Stimulated activated CD4-positive, alpha-beta T cell treated with anti-CD3 and anti-CD28 coated beads, Interleukin-2, amount 100 ng/mL, for 24 hours (primary cell): ENCODE measurements around the gene SYT1.
"Not testable (repeated sequence)": the region's sequence is repeated elsewhere in the genome, so short reads cannot be mapped to it uniquely, and the experiment has no call there.

Experiments
- DNase-seq, 2 donors: peaks; one replicate each; pipeline ENCODE4 v3.0.0-alpha.2; 2020

The SYT1 gene

DNA sequence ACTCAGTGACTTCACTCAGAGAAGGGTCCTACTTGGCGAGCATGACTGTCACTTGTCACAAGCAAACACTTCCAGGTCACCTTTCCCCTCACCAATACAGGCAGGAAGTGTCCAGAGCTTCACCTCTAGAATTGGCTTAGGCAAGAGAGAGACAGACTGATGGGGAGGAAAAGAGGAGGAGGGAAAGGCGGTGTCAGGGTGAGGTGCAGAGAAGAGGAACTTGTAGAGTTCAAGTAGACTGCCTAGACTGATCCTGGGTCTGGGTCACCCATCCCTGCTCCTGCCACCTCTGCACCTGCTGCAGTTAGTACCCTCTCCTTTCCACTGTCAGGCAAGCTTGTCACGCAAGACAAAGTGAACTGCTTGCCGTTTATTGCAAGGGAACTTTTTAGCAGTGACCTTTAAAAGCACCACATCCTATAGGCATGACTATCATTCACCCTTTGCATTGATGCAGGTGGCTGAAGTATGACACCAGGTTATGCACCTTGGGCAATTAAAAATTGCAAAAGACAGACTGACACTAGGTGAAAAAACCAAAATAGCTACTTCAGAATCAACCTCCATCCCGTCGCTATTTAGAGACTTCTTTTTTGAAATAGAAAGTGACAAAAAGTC lies 292.4 kb downstream of the SYT1 start:
- DNase-seq, result no peak

DNA sequence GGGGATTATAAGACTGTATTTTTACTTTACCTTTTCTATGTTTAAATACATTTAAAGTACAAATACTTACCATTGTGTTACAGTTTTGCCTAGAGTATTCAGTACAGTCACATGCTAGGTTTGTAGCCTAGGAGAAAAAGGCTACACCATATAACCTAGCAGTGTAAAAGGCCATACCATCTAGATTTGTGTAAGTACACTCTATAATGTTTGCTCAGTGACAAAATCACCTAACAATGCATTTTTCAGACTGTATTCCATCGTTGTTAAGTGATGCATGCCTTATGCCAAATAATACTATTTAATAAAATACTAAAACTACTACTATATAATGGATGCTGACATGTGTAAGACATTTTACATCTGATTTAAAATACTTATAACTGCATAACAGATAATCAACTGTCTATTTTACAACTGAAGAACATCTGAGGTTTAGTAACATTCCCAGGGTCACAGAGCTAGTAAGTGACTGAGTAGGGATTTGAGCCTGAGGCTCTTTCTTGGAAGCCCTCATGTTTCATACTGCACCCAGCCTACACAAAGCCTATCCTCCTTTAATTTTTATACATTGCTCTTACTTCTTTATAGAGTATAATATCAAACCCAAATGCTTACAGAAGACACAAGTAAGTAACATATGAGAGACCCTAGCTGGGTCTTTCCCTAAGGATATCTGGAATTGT lies 296.8 kb downstream of the SYT1 start:
- DNase-seq, result no peak

DNA sequence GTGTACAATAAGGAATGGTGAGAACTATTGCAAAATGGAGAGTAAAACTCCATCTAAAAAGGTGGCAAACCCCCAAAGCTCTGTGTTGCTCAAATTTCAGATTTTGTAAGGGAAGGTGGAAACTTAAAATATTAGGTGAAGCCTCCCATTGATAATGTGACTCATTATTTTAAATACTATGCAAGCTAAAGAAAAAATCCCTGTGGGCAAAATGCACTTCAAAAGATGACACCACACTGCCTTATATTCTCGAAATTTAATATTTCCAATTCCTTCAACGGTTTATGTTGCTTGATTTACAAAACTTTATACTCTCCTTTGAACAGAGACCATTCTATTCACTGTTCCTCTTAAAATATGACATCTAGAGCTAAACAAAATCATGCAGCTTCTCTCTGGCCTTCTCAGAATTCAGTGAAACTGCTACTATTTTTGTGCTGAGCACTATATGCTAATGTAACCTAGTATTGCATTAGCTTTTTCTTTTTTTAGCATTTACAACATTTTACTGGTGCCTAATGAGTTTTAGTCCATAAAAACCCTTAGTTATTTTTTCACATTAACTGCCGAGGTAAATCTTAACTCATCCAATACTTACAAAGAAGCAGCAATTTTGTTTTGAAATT lies 297.7 kb downstream of the SYT1 start:
- no peak for DNase-seq

- DNase-seq, result no peak
These were observed 298.4 kb downstream of the SYT1 start for GRCh38 chr12:79162948-79163347.

- no peak for DNase-seq
These were observed 300.3 kb downstream of the SYT1 start for GRCh38 chr12:79164890-79165289.

DNA sequence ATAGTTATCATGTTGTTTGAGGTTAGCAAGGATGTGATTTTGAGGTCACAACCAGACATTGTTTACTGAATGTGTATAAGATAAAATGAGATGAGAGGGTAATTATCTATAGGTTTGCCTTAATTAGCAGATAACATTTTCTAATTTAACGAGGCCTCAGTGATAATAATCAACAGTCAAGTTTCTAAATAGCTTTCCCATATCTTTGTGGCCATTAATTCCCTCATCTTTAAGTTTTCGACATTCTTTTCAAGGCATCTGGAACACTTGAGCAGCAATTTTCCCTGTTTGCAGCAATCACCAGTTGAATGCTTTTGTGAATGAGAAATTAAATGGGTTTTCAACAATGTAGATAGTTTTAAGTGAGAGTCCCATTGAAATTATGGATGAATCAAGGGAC lies 304.1 kb downstream of the SYT1 start:
- no peak for DNase-seq

GRCh38 chr12:79174626-79175025 lies 310.1 kb downstream of the SYT1 start:
- DNase-seq, result no peak

DNA sequence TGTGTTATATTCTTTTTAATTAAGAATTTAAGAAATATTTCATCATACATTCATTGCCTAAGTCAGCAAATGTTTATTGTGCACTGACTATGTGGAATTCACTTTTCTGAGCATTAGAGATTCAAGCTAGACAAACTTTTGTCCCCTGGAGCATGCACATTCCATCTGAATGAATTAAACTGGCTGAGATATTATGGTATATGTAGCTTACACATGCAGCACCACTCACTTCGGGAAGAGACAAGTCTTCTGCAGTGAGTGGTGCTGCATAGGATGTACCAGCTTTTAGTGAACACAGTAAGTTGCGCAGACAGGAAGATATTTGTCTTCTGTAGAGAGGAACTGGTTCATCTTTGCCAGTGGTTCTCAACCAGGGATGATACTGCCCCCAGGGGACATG lies 318.4 kb downstream of the SYT1 start:
- DNase-seq, result no peak

DNA sequence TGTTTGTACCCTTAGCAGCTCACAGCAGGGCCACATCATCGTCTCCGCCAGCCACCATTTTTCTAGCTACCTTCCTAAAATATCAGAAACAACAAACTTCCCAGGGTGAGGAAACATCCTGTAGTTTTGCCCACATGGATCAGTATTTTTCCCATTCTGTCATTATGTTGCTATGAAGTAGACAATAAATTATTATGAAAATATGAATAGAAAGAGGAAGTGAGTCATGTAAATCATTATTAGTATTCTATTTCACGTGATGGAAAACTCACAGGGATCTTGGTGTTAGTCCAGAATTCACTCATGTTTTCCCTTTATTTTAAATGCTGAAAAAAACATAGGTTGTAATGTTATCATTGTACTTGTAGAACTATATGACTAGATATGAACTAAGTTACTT lies 319.4 kb downstream of the SYT1 start:
- no peak for DNase-seq

DNA sequence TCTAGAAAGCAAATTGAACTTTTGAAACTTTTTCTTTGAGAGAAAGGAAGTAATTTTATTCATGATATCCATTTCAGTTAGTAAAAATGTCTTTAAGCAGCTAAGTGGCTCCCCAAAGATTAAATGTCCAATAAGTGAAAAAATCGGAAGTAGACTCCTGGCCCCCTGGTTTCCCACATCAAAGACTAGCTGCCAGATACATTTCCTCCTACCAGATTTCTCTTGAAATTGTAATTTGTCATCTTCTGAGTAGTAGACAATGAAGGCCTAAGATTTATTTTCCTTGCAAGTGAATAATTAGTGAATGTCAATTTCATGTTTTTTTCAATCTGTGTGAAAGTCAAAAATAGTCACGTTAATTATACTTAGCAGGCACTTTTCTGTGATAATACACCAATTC lies 321.9 kb downstream of the SYT1 start:
- DNase-seq, result no peak

- no peak for DNase-seq
These were observed 322.5 kb downstream of the SYT1 start for GRCh38 chr12:79187032-79187431.

- DNase-seq, result no peak
These were observed 326.8 kb downstream of the SYT1 start for GRCh38 chr12:79191391-79191790.

GRCh38 chr12:79194595-79194994 lies 330.0 kb downstream of the SYT1 start:
- no peak for DNase-seq

GRCh38 chr12:79199166-79199565 lies 334.6 kb downstream of the SYT1 start:
- DNase-seq, result no peak

DNA sequence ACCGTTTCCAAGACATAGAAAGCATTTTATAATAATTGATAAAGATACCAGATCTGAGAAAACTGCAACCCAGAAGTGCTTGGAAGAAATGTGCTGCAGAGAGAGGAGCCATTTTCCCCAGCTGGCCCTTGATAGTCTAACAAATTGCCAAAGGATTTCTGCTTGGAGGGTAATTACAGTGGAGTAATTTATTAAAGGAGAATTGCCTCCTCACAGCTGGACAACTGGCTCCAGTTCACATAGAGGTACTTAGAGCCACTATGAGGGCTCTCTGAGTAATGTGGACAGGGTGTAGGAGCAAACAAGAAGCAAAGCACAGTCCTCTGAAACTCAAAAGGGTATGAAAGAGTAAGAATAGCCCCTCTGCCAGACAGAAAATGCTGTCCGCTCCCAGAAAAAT lies 335.6 kb downstream of the SYT1 start:
- DNase-seq, result no peak

DNA sequence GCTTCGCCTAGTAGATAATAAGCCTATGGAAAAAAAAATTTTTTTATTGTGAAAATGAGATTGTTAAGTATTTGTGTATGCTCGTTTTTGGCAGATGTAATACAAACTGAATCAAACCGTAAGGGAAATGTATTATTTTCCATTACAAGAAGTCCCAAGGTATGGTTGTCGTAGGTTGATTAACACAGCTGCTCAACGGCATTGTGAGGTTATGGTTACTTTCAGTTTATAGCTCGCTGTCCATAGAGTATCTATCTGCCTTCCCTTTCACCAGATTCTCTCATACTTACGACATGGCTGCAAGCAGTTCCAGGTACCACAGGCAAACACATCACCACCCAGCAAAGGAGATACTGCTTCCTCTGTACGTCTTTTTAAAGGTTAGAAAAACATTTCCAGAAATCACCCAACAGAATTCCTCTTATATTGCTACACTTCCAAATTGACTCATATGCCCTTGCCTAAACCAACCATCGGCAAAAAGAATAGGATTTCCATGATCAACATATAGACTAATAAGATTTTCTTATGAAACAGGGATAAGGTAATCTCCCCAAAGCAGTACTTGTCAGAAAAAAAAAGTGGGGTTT lies 338.6 kb downstream of the SYT1 start:
- no peak for DNase-seq

DNA sequence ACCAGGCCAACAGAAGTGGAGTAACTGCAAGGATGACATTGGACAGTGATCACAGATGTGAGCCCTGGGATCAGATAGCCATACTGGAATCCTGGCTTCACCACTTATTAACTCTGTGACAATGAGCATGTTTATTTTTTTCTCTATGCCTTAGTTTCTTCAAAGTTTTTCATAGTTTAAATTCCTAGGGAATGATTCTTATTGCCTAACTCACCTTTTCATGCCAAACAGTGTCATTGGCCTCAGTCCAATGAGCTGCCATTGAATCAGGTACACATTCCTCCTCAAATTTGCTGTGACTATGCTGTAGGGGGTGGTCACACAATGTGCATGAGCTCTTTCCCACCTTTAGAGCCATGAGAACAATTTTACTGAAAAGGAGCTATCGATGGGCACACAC lies 342.3 kb downstream of the SYT1 start:
- no peak for DNase-seq

- not testable (repeated sequence) for DNase-seq
These were observed 345.8 kb downstream of the SYT1 start for GRCh38 chr12:79210403-79210802.

- DNase-seq, result no peak
These were observed 352.7 kb downstream of the SYT1 start for GRCh38 chr12:79217306-79217705.

DNA sequence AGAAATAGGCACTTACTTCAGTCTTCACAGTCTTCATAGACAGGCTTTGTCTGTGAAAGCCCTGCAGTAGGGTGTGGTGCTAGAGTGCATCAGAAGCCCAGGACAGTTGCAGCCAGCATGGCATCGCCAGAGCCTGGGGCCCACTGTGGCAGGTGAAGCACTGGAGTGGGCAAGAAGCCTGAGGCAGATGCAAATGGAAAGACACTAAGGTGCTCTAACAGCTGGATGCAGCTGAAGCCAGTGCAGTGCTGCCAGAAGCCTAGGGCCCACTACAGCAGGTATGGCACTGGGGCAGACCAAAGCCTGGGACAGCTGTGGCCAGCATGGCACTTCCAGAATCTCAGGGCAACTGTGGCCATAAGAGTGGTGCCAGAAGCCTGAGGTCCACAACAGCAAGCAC lies 358.6 kb downstream of the SYT1 start:
- DNase-seq, result no peak

DNA sequence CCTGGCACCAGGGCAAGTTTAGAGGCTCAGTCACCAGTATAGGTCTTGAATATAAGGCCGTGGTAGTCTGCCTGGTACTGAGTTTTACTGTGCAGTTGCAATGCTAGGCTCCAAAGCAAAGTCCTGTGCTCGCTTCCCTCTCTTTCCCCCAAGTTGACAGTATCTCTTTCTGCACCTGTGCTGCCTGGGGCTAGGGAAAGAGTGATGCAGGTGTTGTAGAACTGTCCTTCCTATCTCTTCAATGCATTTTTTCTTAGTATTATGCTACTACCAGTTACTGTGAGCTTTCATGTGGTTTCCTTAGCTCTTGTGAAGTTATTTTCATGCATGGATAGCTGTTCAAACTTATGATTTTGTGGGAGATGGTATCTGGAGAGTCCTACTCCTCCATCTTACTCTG lies 359.2 kb downstream of the SYT1 start:
- DNase-seq, result no peak

GRCh38 chr12:79227091-79227490 lies 362.5 kb downstream of the SYT1 start:
- DNase-seq, result no peak

- no peak for DNase-seq
These were observed 363.1 kb downstream of the SYT1 start for GRCh38 chr12:79227646-79228045.

- DNase-seq, result no peak
These were observed 368.8 kb downstream of the SYT1 start for GRCh38 chr12:79233341-79233781.
